Stimulated activated CD8-positive, alpha-beta memory T cell treated with anti-CD3 and anti-CD28 coated beads, Interleukin-4, amount 100 ng/mL, for 48 hours (primary cell): ENCODE results near the gene TRIM8.

Experiments
- DNase-seq: peaks from one replicate; pipeline ENCODE4 v3.0.0-alpha.2; 2020

The TRIM8 gene

DNA sequence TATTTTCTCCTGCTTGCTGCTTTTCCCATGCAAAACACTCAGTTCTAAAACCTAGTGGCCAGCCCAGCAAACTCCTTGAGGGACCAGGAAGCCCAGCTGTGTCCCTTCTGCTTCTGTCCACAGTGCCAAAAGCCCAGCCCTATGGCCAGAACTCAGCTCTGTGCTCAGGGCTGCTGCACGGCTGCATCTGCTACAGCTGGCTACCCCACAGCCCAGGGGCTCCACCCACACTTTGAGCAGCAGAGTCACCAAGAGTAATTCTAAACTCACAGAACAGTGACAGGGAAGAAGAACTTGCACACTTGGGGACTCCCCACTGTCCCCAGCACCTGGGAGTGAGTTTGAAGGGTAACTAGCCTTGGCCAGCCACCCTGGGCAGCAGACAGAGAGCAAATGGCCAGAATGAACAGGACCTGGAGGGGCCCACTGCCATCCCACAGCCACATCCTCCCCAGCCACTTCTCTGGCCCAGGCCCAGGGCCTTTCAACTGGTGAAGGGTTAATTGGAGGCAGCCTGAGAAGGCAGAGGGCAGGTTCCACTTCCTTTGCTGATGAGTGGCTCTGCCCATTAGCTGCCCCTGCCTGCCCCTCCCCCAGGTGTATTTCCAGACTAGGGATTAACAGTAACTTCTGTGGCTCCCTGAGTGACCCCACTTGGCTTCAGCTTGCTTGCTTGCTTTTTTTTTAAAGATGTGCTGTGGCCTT is 28.1 kb upstream of the TRIM8 start:
- no peak for DNase-seq

DNA sequence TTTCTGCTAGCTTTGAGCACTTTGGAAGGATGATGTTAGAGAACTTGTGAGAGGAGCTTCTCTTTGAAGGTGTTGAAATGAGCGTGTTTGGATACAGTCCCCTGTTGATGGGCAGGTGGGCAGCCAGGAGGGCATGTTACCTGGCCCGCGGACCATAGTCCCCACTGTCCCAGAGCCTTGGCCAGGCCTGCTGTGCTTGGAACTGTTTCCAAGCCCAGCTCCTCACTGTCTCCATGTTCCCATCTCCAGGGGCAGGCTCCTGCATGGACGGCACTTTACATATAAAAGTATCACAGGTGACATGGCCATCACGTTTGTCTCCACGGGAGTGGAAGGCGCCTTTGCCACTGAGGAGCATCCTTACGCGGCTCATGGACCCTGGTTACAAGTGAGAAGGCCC is 27.2 kb upstream of the TRIM8 start:
- no peak for DNase-seq

- no peak for DNase-seq
Measured at GRCh38 chr10:102617816-102618215, 26.5 kb upstream of the TRIM8 start.

DNA sequence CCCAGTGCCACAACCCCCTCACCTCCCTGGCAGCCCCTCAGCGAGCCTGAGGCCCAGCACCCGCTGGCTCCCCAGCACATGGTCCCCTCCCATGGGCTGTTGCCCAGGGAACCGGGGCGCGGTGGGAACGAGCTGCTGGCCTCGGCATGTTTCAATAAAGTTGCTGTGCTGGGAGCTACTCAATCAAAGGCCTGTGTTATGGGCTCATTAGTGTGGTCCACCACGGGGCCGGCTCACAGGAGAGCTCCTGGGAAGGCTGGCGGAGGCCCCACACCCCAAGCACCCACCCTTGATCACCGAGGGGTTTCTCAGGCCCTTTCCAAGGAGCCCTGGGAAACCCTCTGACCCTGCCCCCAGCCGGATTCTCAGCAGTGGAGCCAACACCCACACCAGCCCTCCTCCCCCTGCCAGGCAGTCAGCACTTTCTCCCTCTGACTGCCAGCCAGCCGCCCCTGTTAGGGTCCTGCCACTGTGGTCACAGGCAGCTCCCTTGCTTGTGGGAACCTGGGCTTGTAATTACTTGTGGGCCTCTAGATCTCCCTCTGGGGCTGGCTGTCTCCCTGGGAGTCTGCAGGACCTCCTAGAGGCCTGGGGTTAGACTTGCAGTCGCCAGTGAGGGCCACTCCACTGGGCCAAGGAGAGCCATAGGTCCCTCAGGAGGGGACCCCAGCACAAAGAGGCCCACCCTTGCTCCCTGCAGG is 24.8 kb upstream of the TRIM8 start:
- DNase-seq, result no peak

GRCh38 chr10:102620138-102620590 is 24.1 kb upstream of the TRIM8 start:
- DNase-seq, result no peak

GRCh38 chr10:102620591-102621442 is 23.5 kb upstream of the TRIM8 start:
- DNase-seq, result no peak

DNA sequence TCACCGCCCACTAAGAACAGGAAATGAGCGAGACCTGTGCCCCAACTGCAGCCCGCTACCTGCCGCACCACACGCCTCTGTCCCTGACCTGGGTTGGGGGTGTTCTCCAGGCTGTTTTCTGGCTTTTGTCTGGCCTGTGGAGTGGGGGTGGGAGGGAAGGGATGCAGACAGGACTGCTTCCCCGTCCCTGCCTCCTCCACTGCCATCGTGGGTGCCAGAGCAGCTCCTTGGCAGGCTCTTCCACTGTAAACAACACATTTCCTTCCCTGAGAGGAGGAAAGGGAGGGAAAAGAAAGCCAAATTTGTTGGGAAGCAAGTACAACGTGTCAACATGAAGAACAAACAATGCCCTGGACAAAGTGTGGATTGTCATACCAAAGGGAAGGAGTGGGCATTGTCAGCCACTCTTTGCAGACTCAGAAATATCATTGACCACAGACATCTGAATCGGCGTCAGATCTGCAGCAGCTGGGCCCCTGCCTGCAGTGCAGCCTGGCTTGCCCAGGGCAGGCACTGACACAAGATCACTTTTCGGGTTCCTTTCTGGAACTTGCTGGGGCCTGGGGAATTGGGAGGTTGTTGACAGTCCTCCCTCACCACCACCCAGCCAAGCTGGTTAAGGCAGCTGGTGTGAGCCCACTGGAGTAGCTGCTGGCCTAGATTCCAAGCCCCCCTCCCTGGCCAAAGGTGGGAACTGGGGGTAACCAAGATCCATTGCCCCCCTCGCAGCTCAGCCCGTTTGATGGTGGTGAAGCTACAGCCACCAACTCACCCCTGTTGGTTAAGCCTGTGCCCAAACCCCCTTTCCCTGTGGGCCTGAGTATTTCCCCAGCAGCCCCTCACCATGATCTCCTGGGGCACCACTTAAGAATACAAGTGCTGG is 22.6 kb upstream of the TRIM8 start:
- no peak for DNase-seq

DNA sequence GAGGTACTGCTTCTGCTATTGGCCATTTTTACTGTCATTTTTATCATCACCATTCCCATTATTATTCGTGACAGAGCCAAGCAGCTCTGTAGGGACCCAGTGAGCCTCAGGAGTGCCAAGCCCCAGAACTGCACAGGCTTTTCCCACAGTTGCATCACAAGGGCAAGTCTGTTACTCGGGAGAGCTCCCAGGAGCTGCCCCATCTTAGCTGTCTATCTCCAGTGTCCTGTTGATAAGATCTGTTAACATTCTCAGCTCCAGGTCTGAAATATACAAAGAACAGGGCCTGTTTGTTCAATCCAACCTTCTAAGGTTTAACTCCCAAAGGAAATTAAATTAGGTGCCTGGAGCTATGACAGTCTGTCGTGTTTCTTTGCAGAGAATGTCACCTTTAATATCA is 20.2 kb upstream of the TRIM8 start:
- DNase-seq, result no peak

GRCh38 chr10:102624751-102625645 is 19.3 kb upstream of the TRIM8 start:
- no peak for DNase-seq

- DNase-seq, result no peak
Measured at GRCh38 chr10:102626026-102626685, 18.1 kb upstream of the TRIM8 start.

GRCh38 chr10:102627291-102627735 is 17.0 kb upstream of the TRIM8 start:
- DNase-seq, result no peak

DNA sequence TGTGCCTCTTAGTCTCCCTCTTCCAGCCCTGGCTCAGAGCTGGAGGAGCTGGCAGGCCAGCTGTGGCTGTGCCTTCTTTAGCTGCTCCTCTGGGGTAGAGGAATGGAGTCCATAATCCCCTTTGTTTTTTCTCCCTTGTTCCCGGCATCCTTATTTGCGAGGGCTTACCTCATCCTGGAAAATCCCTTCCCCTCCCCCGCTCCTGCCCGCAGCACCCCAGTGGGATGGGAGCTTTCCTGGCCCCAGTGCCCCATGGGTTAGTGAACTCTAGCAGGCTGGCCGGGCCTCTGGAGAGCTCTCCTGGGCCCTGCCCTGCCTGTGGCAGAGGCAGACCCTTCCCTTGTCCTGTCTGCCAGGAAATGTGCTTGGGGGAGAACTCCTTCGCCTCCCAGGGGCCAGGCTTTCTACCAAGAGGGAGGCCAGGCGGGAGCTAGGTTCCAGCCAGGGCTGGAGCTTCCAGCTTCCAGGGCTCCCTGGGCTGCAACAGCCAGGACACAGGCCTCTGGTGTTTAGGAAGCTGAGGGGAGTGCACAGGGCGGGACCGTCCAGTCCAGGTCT is 16.5 kb upstream of the TRIM8 start:
- no peak for DNase-seq

- no peak for DNase-seq
Measured at GRCh38 chr10:102628451-102628911, 15.8 kb upstream of the TRIM8 start.

DNA sequence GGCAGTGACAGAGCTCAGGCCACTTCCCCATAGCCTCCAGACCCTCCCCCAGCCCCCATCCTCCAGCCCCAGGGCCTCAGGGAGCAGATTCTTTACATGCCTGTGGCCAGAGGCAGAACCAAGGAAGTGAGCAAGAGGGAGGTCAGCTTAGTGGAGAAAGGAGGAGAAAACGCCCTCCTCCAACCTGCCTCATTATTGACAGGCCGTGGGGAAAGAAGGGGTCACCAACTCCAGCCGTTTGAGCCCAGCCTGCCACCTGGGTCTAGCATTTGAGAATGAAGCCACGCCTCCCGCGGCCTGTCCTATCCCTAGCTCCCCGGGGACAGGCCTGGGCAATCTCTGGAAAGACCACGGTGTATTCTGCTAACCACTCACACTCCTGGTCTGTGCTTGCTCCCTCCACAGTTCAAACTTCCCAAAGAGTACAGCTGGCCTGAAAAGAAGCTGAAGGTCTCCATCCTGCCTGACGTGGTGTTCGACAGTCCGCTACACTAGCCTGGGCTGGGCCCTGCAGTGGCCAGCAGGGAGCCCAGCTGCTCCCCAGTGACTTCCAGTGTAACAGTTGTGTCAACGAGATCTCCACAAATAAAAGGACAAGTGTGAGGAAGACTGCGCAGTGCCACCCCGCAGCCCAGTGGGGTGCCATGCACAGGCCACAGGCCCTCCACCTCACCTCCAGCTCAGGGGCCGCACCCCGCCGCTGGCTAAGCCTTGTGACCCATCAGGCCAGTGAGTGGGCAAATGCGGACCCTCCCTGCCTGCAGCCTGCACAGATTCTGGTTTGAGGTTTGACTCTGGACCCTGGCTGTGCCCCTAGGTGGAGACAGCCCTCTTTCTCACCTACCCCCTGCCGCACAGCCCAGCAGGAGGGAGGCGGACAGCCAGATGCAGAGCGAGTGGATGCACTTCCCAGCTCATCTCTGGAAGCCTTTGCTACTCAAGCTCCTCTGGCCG is 14.3 kb upstream of the TRIM8 start:
- DNase-seq, result no peak

DNA sequence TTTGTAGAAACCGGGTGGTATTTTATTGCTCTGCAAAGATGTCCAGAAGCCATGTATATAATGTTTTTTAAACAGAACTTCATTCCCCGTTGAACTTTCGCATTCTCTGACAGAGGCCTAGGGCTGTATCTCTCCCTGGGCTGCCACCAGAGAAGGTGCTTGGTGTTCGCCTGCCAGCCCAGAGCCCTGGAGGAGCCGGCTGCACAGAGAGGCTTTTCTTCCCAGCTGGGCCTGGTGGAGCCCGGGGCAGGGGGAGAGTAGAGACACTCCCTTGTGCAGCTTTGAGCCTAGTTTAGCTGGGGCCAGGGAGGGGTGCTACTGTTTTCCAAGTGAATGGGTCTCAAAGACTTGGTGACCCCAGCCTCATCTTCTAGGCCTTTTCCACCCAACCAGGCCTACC is 13.6 kb upstream of the TRIM8 start:
- no peak for DNase-seq

- DNase-seq, result no peak
Measured at GRCh38 chr10:102631525-102632393, 12.5 kb upstream of the TRIM8 start.

- DNase-seq, result no peak
Measured at GRCh38 chr10:102632394-102633111, 11.7 kb upstream of the TRIM8 start.
